IMR-90 (cell line): ENCODE data around the gene ROS1. TPM values are rescaled to one million over a fixed set of nuclear protein-coding genes. Genes with fewer than 3 reads are reported as not detected.
A peak's percentile ranks its signal among the peaks of the same experiment; 100 is the strongest.

Experiments
- ATAC-seq: fragments of 200-7000 bp; cut with Tn5 transposase; 2 replicates; pipeline ENCODE4 v1.9.1; 2020; ENCODE audit warnings: low read depth, mild to moderate bottlenecking, moderate library complexity
- BruUV-seq: library from RNA; stranded (reverse); fragments of 400-500 nt; replicated peaks from 2 replicates; lab custom pipeline; 2021; lab: Mats Ljungman, UMichigan
- CTCF ChIA-PET: fragments of 300-600 bp; formaldehyde crosslinking; extraction: SDS; loops from one replicate; lab custom pipeline; 2021; ENCODE audit warnings: antibody characterized with exemption; lab: Yijun Ruan, JAX
- POLR2A ChIA-PET: fragments of 300-600 bp; sonication (Branson Sonifier 250); formaldehyde crosslinking; loops from one replicate; lab custom pipeline; 2022; ENCODE audit warnings: antibody characterized with exemption; ENCODE audit not compliant: unreplicated experiment; lab: Charles Lee
- DNase-seq: peaks from one replicate; pipeline ENCODE4 v3.0.0; 2013
- H2AFZ ChIP-seq: replicated peaks from 2 replicates; pipeline ENCODE3; 2013; ENCODE audit warnings: low read length, mild to moderate bottlenecking; ENCODE audit not compliant: poor library complexity
- H2AK5ac ChIP-seq: 2 replicates; pipeline ENCODE4 v1.6.1; 2013; ENCODE audit warnings: low read depth, low read length, inconsistent platforms
- H2AK9ac ChIP-seq: replicated peaks from 2 replicates; pipeline ENCODE3; 2013; ENCODE audit warnings: mild to moderate bottlenecking, low read depth, low read length, moderate library complexity; ENCODE audit not compliant: poor library complexity
- H2BK120ac ChIP-seq: 2 replicates; pipeline ENCODE4 v1.6.1; 2013; ENCODE audit warnings: low read depth, low read length, inconsistent platforms
- H2BK15ac ChIP-seq: 3 replicates; pipeline ENCODE4 v1.6.1; 2013; ENCODE audit warnings: low read depth, low read length, inconsistent platforms
- H2BK20ac ChIP-seq: 2 replicates; pipeline ENCODE4 v1.6.1; 2013; ENCODE audit warnings: low read depth, mild to moderate bottlenecking, inconsistent platforms, low read length, moderate library complexity
- H2BK5ac ChIP-seq: 2 replicates; pipeline ENCODE4 v1.6.1; 2013; ENCODE audit warnings: mild to moderate bottlenecking, low read depth, low read length, inconsistent platforms; ENCODE audit not compliant: poor library complexity, severe bottlenecking
- H3K14ac ChIP-seq: replicated peaks from 2 replicates; pipeline ENCODE4 v1.6.1; 2013; ENCODE audit warnings: low read depth, low read length, inconsistent platforms
- H3K18ac ChIP-seq: 2 replicates; pipeline ENCODE4 v1.6.1; 2013; ENCODE audit warnings: low read depth, low read length, control low read depth
- H3K23ac ChIP-seq: 2 replicates; pipeline ENCODE4 v1.6.1; 2013; ENCODE audit warnings: low read depth, low read length, inconsistent platforms
- H3K27ac ChIP-seq: 2 replicates; pipeline ENCODE4 v1.5.1; 2013; ENCODE audit warnings: mild to moderate bottlenecking, control low read depth, low read length; ENCODE audit not compliant: insufficient read depth
- H3K27me3 ChIP-seq: 2 replicates; pipeline ENCODE4 v1.6.1; 2013; ENCODE audit warnings: low read length; ENCODE audit not compliant: control insufficient read depth, insufficient read depth
- H3K36me3 ChIP-seq: 2 replicates; pipeline ENCODE4 v1.6.1; 2013; ENCODE audit warnings: low read length, mixed read lengths; ENCODE audit not compliant: control insufficient read depth, insufficient read depth
- H3K4ac ChIP-seq: 2 replicates; pipeline ENCODE4 v1.6.1; 2013; ENCODE audit warnings: low read depth, low read length, inconsistent platforms
- H3K4me1 ChIP-seq: 2 replicates; pipeline ENCODE4 v1.6.1; 2013; ENCODE audit warnings: low read length, mixed read lengths; ENCODE audit not compliant: control insufficient read depth, insufficient read depth
- H3K4me2 ChIP-seq: 2 replicates; pipeline ENCODE4 v1.6.1; 2013; ENCODE audit warnings: low read depth, mild to moderate bottlenecking, control low read depth, low read length, moderate library complexity
- H3K4me3 ChIP-seq: 2 replicates; pipeline ENCODE4 v1.5.1; 2013; ENCODE audit warnings: low read depth, mild to moderate bottlenecking, control low read depth, low read length, moderate library complexity; ENCODE audit not compliant: insufficient read depth
- H3K56ac ChIP-seq: 2 replicates; pipeline ENCODE4 v1.6.1; 2013; ENCODE audit warnings: low read length, inconsistent platforms; ENCODE audit not compliant: insufficient read depth; ENCODE audit errors: extremely low read depth
- H3K79me1 ChIP-seq, 2 experiments: 2 replicates each; pipeline ENCODE4 v1.6.1; 2013; ENCODE audit warnings: low read length in 2 of 2, inconsistent platforms in 1 of 2, low read depth in 1 of 2
- H3K9ac ChIP-seq: 2 replicates; pipeline ENCODE4 v1.6.1; 2013; ENCODE audit warnings: low read depth, low read length, control low read depth
- H3K9me1 ChIP-seq: 2 replicates; pipeline ENCODE4 v1.6.1; 2013; ENCODE audit warnings: low read length, inconsistent platforms; ENCODE audit not compliant: insufficient read depth
- H3K9me3 ChIP-seq: 2 replicates; pipeline ENCODE4 v1.6.1; 2013; ENCODE audit warnings: low read length; ENCODE audit not compliant: control insufficient read depth, insufficient read depth
- H4K20me1 ChIP-seq: 2 replicates; pipeline ENCODE4 v1.6.1; 2013; ENCODE audit warnings: low read length, inconsistent platforms; ENCODE audit not compliant: insufficient read depth
- H4K5ac ChIP-seq: 2 replicates; pipeline ENCODE4 v1.6.1; 2013; ENCODE audit warnings: mild to moderate bottlenecking, low read depth, low read length, control low read depth
- H4K8ac ChIP-seq, 2 experiments: 2 replicates each; pipeline ENCODE4 v1.6.1; 2013; ENCODE audit warnings: low read depth in 2 of 2, low read length in 2 of 2, control low read depth in 1 of 2, inconsistent platforms in 1 of 2
- H4K91ac ChIP-seq: 2 replicates; pipeline ENCODE4 v1.6.1; 2013; ENCODE audit warnings: low read depth, low read length, inconsistent platforms; ENCODE audit not compliant: insufficient read depth
- MXI1 ChIP-seq: IDR thresholded peaks from 2 replicates; pipeline ENCODE4 v1.6.1; 2012; ENCODE audit warnings: low read depth, mild to moderate bottlenecking, low read length, moderate library complexity, borderline replicate concordance
- NFE2L2 ChIP-seq: fragments of 150-350 bp; IDR thresholded peaks from 2 replicates; pipeline ENCODE4 v1.6.1; 2016; ENCODE audit warnings: low read depth, mild to moderate bottlenecking, low read length
- RAD21 ChIP-seq: IDR thresholded peaks from 2 replicates; pipeline ENCODE4 v1.6.1; 2012; ENCODE audit warnings: low read length, improper control_type of control experiment
- SMC3 ChIP-seq: fragments of 150-350 bp; IDR thresholded peaks from 2 replicates; pipeline ENCODE4 v1.6.1; 2016; ENCODE audit warnings: low read depth, mild to moderate bottlenecking, antibody characterized with exemption, low read length, moderate library complexity
- WGBS, 2 experiments: methylation state at CpG; one replicate each; pipeline versions ENCODE4 v1.1.5 to v1.1.7; 2013; ENCODE audit warnings: missing lambda C conversion rate in 2 of 2; ENCODE audit not compliant: insufficient read length in 1 of 2; ENCODE audit errors: extremely low coverage in 2 of 2; 5-methylcytosine and 5-hydroxymethylcytosine counted together
- dilution Hi-C: fragments of 300-500 bp; cut with HindIII; formaldehyde crosslinking; loops from one replicate; pipeline ENCODE4 v1.14.3; 2018; ENCODE audit warnings: low sequenced_read_pairs; ENCODE audit not compliant: unreplicated experiment
- in situ Hi-C: fragments of 300-500 bp; cut with MboI; formaldehyde crosslinking; loops from 3 replicates; pipeline ENCODE4 v1.14.3; 2019; ENCODE audit warnings: low sequenced_read_pairs, inconsistent platforms, mixed read lengths
- intact Hi-C: fragments of 100-400 bp; cut with micrococcal nuclease; formaldehyde crosslinking; loops from 2 replicates; pipeline ENCODE4 v1.10.0; 2022
- polyA plus RNA-seq, 3 experiments: library from polyadenylated mRNA; depleted of rRNA; stranded (reverse); fragments of >200 nt; gene quantifications; 2 replicates each; pipeline ENCODE4 v1.2.3, GENCODE V29; 2012; ENCODE audit warnings: low replicate concordance in 1 of 3
- total RNA-seq: library from RNA; depleted of rRNA; stranded (reverse); fragments of >200 nt; gene quantifications from 2 replicates; pipeline ENCODE4 v1.2.3, GENCODE V29; 2012
- TF ChIP-seq, protein P1 (sequence below): conservative IDR thresholded peaks from 2 replicates; pipeline ENCODE4 v1.5.1; 2012; ENCODE audit warnings: mild to moderate bottlenecking, low read depth, low read length, improper control_type of control experiment

ROS1 gene
- total and polyA plus RNA-seq, 2 of the 4 experiments (the other 2 are of a cell fraction): under 0.01 to 0.03 TPM

DNA sequence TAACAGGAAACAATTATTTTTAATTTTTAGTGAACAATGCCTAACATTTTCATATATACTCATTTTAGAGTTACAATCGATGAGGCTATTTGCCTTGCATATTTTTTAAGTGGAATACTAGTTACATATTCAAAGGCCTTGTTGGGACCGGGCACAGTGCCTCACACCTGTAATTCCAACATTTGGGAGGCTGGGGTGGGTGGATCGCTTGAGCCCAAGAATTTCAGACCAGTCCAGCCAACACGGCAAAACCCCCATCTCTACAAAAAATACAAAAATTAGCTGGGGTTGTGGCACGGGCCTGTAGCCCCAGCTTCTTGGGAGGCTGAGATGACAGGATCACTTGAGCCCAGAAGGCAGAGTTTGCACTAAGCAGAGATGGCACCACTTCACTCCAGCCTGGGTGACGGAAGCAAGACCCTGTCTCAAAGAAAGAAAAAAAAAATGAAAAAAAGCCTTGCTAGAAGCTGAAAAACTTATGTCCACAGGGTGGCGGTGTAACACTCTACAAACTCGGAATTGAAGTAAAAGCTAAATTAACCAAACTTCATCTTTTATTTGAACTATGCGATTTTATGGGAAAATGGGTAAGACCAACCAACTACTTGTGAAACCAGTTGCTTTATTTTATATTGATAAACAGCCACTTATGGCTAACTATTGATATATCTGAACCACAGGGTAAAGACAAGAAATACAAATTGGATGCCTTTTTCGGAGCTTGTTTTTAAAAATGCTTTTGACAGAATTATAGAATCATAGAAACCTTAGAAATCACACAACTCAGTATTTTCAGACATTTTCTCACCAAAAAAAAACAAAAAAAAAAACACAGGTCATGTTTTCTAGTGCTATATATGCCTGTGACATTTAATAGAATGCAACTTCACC is 24.1 kb upstream of the ROS1 start:
- H4K5ac ChIP-seq: peak overlapping the region; percentile 95
- H3K9me1 ChIP-seq: peaks cover 12% of the 10 kb centered on the region
- no peak for TF ChIP-seq MXI1
- TF ChIP-seq, protein P1, sequence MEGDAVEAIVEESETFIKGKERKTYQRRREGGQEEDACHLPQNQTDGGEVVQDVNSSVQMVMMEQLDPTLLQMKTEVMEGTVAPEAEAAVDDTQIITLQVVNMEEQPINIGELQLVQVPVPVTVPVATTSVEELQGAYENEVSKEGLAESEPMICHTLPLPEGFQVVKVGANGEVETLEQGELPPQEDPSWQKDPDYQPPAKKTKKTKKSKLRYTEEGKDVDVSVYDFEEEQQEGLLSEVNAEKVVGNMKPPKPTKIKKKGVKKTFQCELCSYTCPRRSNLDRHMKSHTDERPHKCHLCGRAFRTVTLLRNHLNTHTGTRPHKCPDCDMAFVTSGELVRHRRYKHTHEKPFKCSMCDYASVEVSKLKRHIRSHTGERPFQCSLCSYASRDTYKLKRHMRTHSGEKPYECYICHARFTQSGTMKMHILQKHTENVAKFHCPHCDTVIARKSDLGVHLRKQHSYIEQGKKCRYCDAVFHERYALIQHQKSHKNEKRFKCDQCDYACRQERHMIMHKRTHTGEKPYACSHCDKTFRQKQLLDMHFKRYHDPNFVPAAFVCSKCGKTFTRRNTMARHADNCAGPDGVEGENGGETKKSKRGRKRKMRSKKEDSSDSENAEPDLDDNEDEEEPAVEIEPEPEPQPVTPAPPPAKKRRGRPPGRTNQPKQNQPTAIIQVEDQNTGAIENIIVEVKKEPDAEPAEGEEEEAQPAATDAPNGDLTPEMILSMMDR: peak; percentile 82
- TF ChIP-seq NFE2L2: no peak
- TF ChIP-seq SMC3: peak; percentile 79
- peak; percentile 84 for TF ChIP-seq RAD21
- peak; percentile 83 for DNase-seq
- peak overlapping the region; percentile 79 for H3K18ac ChIP-seq
- peak overlapping the region; percentile 57; the same call in 1 of the 2 replicates for H3K23ac ChIP-seq
- peak overlapping the region; percentile 70; the same call in 1 of the 2 replicates for H3K56ac ChIP-seq
- peak overlapping the region; percentile 87 for H3K14ac ChIP-seq
- H2BK5ac ChIP-seq: peak overlapping the region; percentile 81
- H3K27ac ChIP-seq: peak overlapping the region; percentile 47; the same call in 1 of the 2 replicates
- no TSS peak for BruUV-seq
- peak overlapping the region; percentile 59; the same call in 1 of the 3 replicates for H2BK15ac ChIP-seq
- intact Hi-C loops (loop anchor here (1.0 to 2.0 kb wide), 6 partner anchors 33 to 226 kb away; partner anchors contain the start of genes DCBLD1 and NUS1), dilution Hi-C loops (no loop called here), in situ Hi-C loops (loop anchor here (5.0 kb wide), 2 partner anchors 103 to 153 kb away; partner anchors contain the start of gene GOPC)
- H3K79me1 ChIP-seq: no peaks in the 10 kb centered on the region
- H3K27me3 ChIP-seq: no peaks in the 10 kb centered on the region
- H3K4me1 ChIP-seq: peaks cover 12% of the 10 kb centered on the region
- ChIA-PET POLR2A (interaction anchor here (0.6 to 1.0 kb wide), 2 partner anchors 153 to 161 kb away, joined by 3 to 10 read pairs; partner anchors contain the start of gene GOPC), CTCF (interaction anchor here (0.5 to 2.2 kb wide), 29 partner anchors 10 to 380 kb away, joined by 3 to 17 read pairs (median 4); no protein-coding TSS in a partner anchor)
- WGBS, 2 experiments: 44% methylated on average over 3 of the region's 10 CpGs; no CpG with 5 or more reads in 1 of the 2 experiments
- H2AK5ac ChIP-seq: peak overlapping the region; percentile 89
- peak overlapping the region; percentile 64 for H3K4me2 ChIP-seq
- H2BK120ac ChIP-seq: peak overlapping the region; percentile 97
- peak overlapping the region; percentile 35 for H3K9ac ChIP-seq
- no peak overlapping the region for H3K4me3 ChIP-seq
- H4K8ac ChIP-seq: peak overlapping the region; percentile 45 to 93; a peak in 3 of 4 replicates
- H3K36me3 ChIP-seq: no peaks in the 10 kb centered on the region
- H2AK9ac ChIP-seq: no peak overlapping the region
- no peaks in the 10 kb centered on the region for H3K9me3 ChIP-seq
- peak overlapping the region; percentile 85 for H2AFZ ChIP-seq
- H3K4ac ChIP-seq: peak overlapping the region; percentile 88
- peak overlapping the region; percentile 92 for H2BK20ac ChIP-seq
- H4K91ac ChIP-seq: peak overlapping the region; percentile 86
- no peaks in the 10 kb centered on the region for H4K20me1 ChIP-seq
- ATAC-seq: no peak; the same call in 1 of the 2 replicates
